GM18526 (cell line): Measurements from ENCODE around the gene PRMT1.

Source experiments
- POLR2A ChIP-seq: IDR thresholded peaks from 3 replicates; pipeline ENCODE4 v1.6.1; 2011; ENCODE audit not compliant: insufficient read length; ENCODE audit errors: extremely low read depth

The PRMT1 gene

DNA sequence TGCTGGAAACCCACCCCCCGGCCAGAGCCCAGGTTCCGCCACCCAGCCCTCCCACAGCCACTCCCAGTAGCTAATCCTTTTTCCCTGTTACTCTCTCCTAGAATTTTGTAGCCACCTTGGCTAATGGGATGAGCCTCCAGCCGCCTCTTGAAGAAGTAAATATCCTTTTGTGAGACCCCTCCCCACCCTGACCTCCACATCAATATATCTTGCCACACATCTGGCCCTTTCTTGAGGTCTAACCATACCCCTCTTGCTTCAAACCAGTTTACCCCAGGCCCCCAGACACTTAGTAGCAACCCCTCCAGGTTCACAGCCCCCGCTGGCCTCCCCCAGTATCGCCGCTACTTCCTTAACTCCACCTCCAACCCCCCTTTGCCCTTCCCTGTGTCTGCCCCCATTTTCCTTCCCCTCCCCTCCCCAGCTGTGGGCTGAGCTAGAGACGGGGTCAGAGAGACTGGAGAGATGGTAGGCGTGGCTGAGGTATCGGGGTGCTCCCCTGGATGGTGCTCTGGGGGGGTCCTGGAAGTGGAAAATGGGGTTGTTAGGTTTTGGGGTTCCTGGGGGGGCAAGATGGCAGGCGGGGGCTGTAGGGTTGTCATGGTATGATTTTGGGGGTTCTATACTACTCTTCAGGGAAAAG lies 2.8 kb downstream of the PRMT1 start:
- TF ChIP-seq POLR2A, result no peak

DNA sequence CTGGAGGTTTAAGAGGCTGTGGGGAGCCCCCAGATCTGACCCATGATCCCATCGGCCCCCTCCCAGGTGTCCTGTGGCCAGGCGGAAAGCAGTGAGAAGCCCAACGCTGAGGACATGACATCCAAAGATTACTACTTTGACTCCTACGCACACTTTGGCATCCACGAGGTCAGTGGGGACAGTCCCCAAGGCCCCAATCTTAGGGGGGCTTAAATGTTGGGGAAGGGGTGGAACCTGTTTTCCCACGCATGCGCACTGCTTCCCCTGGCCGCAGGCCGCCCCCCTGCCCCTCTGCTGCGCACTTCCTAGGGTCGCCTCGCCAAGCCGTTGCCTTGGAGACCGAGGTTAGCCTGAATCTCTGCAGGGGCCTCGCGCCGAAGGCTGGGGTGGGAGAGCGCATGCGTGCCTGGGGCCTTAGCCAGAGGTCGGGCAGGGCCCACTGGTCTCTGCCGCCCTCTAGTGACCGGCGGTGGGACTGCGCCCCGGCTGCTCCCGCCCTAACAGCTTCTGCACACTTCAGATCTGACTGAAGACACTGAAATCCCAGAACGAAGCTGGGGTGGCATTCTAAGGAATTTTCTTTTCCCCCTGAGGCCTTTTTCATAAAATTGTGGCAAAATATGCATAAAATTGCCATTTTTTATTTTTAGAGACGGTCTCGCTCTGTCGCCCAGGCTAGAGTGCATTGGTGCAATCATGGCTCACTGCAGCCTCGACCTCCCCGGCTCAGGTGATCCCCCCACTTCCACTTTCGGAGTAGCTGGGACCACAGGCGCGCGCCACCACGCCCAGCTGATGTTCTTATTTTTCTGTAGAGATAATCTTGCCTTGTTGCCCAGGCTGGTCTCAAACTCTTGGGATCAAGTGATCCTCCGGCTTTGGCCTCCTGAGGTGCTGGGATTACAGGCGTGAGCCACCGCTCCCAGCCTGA lies 3.6 kb downstream of the PRMT1 start:
- TF ChIP-seq POLR2A, result no peak

DNA sequence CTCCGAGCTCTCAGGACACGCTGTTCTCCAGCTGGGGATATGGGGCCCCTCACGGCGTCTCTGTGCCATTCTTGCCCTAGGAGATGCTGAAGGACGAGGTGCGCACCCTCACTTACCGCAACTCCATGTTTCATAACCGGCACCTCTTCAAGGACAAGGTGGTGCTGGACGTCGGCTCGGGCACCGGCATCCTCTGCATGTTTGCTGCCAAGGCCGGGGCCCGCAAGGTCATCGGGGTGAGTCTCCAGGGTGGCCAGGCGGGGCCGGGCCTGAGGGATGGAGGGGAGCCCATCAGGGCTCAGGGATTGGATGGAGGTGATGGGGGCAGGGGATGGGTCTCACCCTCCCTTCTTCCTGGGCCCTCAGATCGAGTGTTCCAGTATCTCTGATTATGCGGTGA lies 4.8 kb downstream of the PRMT1 start:
- TF ChIP-seq POLR2A, result no peak

- TF ChIP-seq POLR2A, result no peak
These were observed 5.2 kb downstream of the PRMT1 start for GRCh38 chr19:49682274-49682673.

- TF ChIP-seq POLR2A, result no peak
These were observed 6.8 kb downstream of the PRMT1 start for GRCh38 chr19:49683814-49684250.

GRCh38 chr19:49684251-49684982 lies 7.3 kb downstream of the PRMT1 start:
- no peak for TF ChIP-seq POLR2A

- TF ChIP-seq POLR2A, result no peak
These were observed 8.0 kb downstream of the PRMT1 start for GRCh38 chr19:49684983-49685553.

- no peak for TF ChIP-seq POLR2A
These were observed 8.8 kb downstream of the PRMT1 start for GRCh38 chr19:49685845-49686332.

DNA sequence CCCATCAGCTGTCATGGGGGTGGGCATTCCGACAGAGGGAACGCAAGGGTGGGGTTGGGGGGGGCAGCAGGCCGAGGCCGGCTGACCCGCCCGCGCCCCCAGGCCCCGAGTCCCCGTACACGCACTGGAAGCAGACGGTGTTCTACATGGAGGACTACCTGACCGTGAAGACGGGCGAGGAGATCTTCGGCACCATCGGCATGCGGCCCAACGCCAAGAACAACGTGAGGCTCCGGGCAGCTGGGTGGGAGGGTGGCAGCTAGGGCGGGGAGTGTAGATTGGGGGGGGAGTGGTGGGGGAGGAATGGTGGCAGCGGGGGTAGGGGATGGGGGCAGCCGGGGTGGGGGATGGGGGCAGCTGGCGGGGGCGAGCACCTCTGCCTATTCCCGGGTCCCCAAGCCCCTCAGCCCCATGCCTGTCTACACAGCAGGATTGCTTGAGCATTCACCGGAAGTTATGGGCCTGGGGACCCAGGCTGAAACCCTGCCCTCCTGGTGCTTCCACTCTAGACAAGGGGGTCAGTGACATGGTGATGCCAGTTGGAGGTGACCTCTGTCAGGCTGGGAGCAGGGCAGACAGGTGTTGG lies 9.5 kb downstream of the PRMT1 start:
- TF ChIP-seq POLR2A, result no peak

- TF ChIP-seq POLR2A, result no peak
These were observed 10.1 kb downstream of the PRMT1 start for GRCh38 chr19:49687150-49687549.

DNA sequence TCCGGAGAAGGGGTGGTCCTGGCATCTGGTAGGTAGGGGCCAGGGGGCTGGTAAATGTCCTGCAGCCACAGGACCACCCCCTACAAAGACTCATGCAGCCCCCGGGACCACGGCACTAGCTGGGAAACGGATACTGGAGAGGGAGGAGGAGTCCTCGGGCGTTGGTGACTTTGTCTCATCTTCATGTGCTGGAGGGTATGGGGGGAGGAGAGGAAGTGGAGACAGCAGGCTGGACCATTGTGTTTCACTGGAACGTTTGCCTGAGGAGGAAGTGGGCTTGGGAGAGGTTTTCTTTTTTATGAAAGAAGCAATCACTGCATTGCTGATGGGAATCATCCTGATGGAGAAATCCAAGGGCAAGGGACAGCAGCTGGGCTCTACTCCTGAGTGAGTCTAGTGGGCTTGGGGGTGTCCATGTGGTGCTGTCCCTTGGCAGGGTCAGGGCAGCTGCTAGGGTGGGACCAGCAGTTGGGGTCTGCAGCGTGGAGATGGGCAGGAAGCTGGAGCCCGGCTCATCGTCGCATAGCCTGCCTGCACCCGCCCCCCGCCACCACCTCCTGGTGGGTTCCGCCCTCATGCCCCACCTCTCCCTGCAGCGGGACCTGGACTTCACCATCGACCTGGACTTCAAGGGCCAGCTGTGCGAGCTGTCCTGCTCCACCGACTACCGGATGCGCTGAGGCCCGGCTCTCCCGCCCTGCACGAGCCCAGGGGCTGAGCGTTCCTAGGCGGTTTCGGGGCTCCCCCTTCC lies 10.7 kb downstream of the PRMT1 start:
- TF ChIP-seq POLR2A, result no peak

DNA sequence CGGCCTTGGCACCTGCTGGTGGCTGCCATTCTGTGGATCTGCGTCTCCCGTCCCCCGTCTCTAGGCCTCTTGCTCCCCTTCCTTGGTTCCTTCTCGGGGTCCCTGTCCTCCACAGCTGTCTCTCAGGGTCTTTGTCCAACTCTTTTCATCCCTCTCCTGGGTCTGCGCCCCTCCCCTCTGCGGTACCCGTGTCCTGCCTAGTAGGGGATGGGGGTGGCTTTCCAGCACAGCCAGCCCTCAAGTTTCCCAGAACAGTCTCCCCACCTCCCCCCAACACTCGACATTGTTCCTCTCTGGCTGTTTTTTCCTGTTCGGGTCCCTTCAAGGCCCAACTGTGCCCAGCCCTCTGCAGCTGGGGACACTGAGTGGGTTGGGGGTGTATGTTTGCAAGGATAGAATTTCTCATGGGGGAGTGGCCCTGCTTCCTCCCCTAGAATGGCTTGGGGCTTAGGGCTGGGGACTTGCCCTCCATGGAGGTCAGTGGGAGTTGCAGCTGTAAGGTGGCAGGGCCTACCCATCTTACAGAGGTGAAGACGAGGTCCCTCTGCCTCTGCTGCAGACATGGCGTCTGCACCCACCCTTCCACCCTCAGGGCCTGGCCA lies 11.6 kb downstream of the PRMT1 start:
- TF ChIP-seq POLR2A, result no peak

DNA sequence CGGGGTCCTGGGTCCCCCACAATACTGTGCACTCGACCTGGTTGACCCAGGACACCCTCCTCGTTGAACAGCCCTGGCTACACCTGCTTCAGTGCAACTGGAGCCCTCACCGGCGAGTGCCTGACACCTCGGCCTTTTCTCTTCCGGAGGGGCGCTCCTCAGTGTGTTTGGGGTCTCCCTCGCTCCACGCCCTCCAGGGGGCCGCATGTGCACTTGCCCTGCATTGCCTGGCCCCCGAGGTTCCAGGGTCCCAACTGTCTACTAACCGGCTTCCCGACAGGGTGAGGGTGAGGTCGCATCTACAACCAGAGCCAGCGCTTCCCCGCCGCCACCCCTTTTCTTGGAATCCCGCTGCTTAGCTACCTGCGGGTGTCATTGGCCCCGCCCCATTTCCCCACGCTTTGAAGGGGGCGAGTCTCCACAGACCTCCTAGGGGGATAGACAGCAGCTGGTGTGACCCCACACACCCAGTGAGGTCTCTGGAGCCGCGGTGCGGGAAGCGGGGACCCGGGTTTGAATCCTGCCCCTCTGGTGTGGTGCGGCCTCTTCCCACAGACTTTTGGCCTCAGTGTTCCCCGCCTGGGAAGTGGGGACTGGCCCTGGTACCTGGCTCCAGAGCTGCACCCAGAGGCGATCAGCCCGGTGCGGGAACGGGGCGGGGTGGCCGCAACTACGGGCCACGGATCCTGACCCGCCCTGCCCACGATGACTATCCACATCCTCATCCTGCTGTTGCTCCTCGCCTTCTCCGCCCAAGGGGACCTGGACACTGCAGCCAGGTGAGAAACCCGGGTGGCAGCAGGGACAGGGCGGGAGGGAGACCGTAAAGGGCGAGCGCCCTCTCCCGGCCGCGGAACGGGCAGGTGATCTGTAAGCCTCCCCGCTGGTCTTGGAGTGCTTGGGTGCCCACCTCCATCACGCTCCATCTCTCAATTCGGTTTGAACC lies 12.3 kb downstream of the PRMT1 start, which contains the start of gene ADM5:
ADM5 (plus strand) TSS at position 462 of the 946 bp plus-strand sequence; CDS start at position 706, 244 bp downstream.
- TF ChIP-seq POLR2A, result no peak
